ENCODE measurements around the gene DUS1L.

GRCh38 chr17:82080789-82081464, 15.3 kb upstream of the DUS1L start:
- TF ChIP-seq CTCF (optimal IDR thresholded peaks at IDR 0.05 in 1 of 3, IDR thresholded peaks at IDR 0.05 in 1 of 3, conservative IDR thresholded peaks at IDR 0.05 in 1 of 3; ENCODE audit: extremely low read depth in 1 of 3, insufficient read depth in 2 of 3, low read length in 3 of 3): no peak
- TF ChIP-seq EZH2 (IDR thresholded peaks at IDR 0.05; ENCODE audit: low read length): no peak

All from keratinocyte (primary cell).